Thyroid gland (tissue), 4 donors: Measurements from ENCODE around the gene PPIE.

Source experiments
- CTCF ChIP-seq, 6 experiments: fragments of 200-600 bp in 3 of 6; fragments of 450-650 bp in 3 of 6; sonication (generic) in 3 of 6; IDR thresholded peaks; one replicate each; pipeline ENCODE4 v1.5.1; 2016 to 2019; ENCODE audit warnings: antibody characterized with exemption in 6 of 6, mild to moderate bottlenecking in 2 of 6, inconsistent platforms in 1 of 6, moderate library complexity in 1 of 6
- POLR2A ChIP-seq, 2 donors: fragments of 450-650 bp; IDR thresholded peaks; one replicate each; pipeline ENCODE4 v1.6.1; 2017; ENCODE audit warnings: antibody characterized with exemption in 2 of 2, mild to moderate bottlenecking in 2 of 2, moderate library complexity in 1 of 2

DNA sequence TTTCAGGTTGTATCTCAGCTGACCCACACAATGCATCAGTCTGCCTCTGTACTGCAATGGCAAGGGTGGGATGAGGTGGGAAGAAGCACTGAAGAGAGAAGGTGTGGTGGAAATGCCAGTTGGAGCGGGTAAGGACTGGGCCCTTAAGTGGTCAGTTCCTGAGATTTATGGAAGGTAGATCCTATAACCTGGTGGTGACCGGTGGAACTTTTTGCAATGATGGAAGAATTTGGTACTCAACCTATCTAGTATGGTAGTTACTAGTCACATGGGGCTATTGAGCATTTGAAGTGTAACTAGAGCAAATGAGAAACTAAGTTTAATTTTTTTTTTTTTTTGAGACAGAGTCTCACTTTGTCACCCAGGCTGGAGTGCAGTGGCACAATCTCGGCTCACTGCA is 39.3 kb upstream of the PPIE start:
- TF ChIP-seq POLR2A (IDR thresholded peaks at IDR 0.05) (no peak), CTCF (IDR thresholded peaks at IDR 0.05) (no peak)
